ENCODE results near the gene ARFGAP1.

ARFGAP1 gene

DNA sequence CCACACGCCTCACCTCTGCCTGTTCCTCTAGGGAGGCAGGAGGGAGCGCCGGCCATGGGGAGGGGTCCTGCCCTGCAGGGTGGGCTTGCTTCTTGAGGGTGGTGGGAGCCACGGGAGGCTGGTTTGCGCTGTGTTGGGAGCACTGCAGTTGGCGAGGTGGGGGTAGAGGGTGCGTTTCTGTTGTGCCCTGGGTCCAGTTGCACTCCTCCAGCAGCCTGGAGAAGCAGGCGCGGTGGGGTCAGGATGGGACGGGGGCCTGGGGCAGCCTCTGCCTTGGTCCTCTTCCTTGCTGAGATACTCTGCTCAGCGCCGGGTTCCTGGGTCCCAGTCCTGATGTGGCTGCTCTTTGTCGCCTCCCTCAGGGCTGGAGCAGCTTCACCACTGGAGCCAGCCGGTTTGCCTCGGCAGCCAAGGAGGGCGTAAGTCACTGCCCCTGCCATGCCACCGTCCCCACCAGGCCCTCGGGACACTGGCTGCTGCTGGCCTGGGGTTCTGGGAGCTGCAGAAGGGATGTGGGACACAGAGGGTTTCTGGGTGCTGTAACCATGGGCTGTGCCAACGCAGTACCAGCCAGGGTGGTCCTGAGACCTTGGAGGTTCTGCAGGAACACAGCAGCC lies 8.4 kb downstream of the ARFGAP1 start:
- no peak for DNase-seq

DNA sequence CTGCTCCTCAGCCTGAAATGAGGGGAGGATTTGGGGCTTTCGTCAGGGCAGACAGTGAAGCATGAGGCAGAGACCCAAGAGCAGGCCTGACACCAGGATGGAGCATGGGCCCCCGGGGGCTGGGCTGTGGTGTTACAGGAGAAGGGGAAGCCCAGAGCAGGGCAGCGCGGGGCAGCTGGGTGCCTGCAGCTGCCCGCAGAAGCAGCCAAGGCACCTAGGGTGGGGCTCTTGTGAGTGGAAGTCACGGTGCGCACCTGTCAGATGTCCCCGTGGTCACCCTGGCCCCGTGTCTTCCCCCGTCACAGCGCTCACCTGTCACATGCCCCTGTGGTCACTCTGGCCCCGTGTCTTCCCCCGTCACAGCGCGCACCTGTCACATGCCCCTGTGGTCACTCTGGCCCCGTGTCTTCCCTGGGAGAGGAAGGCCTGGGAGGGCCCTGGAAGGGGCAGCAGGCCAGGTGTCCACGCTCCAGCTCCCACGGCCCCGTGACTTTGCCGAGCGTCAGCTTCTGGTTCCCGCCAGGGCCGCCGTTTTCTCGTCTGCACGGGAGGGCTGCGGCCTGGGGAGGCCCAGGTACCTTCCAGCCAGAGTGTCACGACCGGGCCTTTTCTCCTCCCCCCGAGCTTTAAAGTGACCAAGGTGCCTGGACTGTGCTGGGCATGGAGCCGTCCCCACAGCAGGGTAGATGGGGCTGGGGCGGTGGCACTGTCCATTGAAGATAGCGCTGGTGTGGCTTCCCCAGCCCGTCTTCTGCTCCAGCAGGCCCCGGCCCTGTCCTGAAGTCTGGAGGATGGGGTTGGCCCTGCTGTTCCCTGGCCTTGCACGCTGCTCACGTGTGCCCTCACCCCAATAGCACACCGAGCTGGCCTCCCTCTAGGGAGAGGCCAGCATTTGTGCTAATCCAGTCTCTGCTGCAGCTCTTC lies 9.4 kb downstream of the ARFGAP1 start:
- DNase-seq, result no peak

DNA sequence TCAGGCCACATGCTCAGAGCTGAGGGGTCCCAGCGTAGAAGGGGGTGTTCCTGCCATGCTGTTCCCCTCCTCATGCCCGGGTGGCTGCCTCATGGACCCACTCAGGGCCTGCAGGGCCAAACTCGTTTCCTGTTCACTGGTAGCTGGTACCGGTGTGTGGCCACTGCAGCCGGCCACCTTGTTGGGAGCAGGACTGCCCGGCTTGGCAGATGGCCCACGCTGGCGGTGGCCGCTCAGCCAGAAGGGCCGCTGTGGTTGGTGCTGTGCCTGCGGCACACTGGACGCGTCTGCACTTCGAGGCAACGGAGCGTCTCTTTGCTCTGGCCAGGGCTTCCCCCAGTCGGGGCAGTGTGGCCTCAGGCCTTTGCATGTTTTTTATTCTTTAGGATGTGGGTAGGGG lies 10.3 kb downstream of the ARFGAP1 start:
- DNase-seq, result no peak

DNA sequence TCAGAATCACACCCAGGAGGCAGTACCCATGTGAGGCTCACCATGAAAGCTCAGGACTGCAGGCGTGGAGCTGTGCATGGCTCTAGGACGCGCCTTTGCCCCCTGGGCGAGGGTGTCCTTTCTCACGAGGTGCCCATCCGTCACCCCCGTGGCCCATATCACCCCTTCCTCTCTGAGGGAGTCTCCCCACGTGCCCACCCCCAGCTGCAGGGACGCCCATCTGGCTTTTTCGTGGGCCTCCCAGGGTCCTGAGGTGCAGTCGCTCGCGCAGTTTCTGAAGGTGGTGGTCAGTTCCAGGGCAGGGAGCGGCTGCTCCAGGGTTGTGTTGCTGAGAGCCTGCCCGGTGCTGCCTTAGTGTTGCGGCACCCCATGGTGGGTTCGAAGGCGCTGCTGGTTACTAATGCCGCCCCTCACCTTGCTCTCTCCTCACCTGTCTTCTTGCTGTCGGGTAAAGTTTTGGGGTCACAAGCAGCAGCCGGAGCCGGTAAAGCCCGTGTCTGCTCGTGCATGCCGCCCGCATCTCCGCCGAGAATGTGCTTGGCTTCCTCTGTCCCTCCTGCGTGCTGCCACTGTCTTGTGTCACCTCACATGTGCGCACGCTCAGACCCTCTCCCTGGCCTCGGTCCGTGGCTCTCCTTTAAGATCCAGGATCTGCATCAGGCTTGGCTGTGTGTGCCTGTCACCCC lies 10.9 kb downstream of the ARFGAP1 start:
- no peak for DNase-seq

DNA sequence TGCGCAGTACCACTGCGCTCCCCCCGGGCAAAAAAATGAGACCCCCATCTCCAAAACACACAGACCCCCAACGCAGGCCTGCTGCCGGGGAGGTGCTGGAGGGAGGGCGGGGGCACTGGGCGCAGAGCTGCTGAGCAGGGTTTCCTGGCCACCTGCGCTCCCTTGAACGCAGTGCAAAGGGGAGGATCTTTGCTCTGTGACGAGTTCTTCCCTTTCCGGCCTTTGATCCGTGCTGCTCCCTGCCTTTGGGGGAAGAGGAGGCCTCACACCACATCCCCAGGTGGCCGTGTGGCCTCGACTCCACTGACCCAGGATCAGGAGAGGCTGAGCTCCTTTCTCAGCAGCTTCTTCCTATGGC lies 11.4 kb downstream of the ARFGAP1 start:
- peak in 1 of 2 donors; percentile 18 for DNase-seq

DNA sequence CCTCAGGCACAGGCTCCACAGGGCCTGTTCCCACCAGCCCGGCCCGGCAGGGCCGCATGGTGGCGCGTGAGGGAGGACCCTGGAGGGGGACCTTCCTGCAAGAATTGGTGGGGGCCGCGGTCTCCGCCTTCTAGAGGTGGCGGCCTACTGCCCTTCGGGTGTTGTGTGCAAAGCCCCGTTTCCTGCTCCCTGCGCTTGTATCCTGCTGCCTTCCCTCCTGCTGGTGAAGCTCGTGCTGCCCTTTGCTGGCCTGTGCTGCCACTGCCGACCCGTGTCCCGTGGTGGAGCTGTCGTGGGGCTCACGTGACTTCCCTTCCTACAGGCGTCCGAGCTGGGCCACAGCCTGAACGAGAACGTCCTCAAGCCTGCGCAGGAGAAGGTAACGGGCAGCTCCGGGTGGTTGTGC lies 11.9 kb downstream of the ARFGAP1 start:
- no peak for DNase-seq

DNA sequence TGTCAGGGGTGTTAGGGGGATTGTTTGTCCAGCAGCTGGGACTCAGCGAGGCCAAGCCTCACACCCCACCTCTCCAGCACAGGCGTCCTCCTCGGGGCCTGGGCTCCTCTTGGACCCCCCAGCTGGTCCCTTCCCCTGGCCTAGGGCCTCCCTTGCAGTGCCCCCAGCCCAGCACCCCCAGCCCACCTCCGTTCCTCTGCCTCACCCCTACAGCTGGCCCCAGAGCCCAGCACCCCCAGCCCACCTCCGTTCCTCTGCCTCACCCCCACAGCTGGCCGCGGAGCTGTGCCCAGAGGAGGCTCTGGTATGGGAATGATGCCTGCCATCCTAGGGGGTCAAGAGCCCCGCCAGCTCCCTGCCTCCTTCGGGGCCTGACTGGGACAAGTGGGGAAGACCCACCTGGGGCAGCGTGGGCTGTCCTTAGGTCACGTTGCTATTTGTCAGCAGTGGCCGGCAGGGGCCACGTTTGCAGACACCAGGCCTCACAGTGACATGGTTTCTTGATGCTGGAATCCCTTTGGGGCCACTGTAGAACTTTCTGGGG lies 12.4 kb downstream of the ARFGAP1 start:
- DNase-seq, result no peak

DNA sequence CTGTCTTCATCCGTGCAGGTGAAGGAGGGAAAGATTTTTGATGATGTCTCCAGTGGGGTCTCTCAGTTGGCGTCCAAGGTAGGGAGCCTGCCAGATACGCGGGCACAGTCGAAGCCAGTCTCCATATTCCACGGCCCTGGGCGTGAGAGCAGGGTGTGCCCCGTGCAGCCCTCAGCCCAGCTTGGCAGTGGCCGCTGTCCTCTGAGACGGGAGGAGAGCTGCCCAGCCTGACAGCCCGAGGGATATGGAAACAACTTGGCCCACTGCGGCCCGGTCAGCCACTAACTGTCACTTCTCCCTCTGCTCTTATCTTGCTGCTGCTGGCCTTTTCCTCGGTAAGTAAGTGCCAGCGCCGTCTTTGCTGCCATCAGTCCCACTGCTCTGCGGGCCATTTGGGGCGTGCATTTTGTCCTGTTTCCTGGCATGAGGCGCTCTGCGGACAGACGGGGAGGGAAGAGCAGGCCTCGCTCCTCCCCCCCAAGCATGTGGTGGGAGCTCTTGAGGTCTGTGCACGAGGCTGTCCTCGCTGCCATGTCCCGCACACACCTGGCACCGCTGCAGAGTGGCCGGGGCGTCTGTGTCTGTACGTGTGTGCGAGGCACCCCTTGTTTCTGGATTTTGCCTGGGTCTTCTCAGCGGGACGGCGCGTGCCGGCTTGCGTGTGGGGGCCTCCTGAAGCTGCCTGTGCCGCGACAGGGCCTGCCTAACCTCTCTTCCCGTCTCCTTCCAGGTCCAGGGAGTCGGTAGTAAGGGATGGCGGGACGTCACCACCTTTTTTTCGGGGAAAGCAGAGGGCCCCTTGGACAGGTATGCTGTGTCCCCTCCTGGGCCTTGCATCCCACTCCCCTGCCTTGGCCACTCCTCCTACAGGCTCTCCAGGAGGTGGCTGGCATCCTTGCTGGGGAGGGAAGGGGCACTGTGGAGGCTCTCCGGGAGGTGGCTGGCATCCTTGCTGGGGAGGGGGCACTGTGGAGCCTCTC lies 13.3 kb downstream of the ARFGAP1 start:
- DNase-seq, result no peak

DNA sequence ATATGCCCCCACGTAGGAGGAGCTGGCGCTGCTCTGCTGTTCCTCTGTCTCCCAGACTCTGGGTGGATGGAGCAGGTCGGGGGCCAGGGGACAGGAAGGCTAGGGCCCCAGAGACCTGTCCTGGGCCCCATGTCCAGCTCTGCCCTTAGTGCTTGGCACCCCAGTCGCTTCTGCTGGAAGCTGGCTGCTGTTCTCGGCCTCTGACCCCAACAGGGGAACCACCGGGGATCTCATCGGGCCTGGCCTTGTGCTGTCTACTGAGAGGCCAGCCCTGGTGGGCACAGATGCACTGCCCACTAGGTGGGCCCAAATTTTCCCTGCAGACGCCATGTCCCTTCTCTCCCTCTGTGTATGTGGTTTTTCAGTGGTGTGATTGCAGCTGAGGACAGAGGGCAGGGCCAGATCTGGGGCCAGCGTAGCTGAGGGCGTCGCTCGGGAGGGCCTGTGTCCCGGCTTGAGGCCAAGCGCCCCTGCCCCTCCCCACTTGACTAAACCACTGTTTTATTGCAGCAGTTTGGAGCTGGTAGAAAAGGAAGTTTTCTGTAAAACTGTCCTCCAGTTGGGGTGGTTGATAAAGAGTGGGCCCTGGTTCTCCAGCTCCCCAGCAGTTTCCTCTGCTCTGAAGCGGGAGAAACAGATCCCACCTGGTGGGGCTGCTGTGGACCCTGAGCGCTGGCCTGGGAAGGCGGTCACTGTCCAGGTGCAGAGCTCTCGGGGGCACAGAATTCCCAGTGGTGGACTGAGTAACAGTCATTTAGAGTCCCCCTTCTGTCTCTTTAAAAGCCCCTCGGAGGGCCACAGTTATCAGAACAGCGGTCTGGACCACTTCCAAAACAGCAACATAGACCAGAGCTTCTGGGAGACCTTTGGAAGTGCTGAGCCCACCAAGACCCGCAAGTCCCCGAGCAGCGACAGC lies 14.4 kb downstream of the ARFGAP1 start:
- no peak for DNase-seq

DNA sequence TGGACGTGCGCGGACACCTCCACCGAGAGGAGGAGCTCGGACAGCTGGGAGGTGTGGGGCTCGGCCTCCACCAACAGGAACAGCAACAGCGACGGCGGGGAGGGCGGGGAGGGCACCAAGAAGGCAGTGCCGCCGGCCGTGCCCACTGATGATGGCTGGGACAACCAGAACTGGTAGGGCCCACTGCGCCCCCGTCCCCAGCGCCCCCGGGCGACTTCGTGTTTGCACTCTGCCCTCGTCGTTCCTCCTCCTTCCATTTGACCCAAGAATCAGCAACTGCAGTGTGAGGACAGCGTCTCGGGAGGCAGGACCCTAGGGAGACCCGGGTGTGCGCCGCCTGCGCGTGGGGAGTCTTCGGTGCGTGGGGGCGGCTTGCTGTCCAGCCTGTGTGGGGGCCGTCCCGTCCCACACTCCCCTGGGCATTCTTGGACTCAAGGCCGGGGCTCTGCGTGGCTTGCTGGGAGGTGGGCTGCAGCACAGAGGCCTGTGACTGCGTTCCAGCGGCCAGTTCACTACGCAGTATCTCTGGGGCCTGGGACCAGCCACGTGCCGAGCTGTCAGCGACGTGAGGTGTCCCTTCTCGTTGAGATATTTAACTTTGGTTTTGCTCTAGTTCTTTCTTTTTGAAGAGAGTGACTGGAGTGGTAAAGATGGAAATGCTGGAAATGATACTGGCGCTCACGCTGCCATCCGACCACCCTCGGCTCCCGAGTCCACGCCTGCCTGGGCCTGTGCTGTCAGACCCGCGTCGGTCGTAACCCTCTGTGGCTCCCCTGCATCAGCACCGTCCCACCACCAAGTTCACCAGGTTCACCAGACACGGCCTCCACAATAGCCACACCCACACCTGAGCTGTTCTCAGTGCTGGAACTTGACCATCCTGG lies 15.3 kb downstream of the ARFGAP1 start:
- DNase-seq, result no peak

DNA sequence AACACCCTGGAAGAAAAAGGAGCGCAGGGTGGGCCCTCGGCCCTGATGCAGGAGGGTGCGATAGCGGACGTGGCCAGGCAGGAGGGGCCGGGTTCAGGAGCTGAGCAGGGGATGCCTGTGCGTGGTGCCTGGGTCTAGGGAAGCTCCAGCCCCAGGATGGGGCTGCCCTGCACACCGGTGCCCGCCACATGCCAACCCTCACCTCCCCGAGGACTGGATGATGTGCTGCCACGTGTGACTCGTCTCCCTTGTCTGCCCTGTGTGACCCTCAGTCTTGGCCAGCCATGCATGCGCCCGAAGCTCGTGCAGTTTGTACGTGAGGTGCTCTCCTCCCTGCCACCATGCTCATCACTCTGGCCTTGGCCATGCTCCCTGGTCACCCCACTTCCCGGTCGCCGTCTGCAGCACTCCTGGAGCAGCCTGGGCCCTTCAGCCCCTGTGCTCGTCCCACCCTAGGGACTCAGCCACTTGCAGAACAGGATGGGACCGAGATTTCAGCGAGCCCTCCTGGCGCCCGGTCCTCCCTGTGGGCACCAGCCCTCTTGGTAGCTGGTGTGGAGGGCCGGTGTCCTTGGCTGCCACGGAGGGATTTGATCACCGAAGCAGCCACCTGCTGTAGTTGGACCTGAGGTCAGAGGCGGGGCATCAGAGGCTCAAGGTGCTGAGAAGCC lies 16.1 kb downstream of the ARFGAP1 start:
- DNase-seq, result no peak

DNA sequence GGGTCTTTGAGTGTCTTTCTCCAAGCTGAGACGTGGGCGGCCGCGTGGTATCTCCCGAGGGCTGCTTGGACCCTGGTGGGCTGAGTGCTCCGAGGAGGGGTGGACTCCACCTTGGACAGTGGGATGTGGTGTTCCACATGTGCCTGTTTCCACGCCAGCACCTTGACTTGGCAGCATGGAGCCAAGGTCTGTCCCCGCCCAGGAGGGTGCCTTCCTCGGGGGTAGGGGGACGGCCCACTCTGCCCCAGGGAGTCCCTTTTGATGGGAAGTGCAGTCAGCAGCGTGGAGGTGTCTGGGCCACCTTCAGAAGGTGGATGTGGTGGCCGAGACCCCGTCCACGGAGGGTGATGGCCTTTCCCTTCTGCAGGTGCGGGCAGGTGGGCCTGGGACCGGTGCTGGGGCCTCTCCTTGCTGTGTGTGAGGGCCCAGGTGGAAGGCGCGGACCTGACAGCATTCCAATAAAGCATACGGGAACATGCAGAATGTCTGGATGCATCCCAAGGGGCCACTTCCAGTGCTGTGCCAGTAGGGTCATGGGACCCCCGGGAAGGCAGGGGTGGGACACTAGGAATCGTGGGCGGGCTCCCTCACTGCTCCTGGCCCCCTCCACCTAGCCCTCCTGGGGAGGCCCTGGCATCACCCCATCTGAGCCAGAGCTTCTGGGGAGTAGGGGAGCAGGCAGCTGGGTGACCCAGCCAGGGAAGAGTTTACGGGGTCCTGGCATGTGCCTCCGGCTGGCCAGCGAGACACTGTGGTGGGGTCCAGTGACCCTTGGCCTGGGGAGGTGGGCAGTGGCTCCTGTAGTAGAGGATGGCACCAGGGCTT lies 16.9 kb downstream of the ARFGAP1 start:
- no peak for DNase-seq

DNA sequence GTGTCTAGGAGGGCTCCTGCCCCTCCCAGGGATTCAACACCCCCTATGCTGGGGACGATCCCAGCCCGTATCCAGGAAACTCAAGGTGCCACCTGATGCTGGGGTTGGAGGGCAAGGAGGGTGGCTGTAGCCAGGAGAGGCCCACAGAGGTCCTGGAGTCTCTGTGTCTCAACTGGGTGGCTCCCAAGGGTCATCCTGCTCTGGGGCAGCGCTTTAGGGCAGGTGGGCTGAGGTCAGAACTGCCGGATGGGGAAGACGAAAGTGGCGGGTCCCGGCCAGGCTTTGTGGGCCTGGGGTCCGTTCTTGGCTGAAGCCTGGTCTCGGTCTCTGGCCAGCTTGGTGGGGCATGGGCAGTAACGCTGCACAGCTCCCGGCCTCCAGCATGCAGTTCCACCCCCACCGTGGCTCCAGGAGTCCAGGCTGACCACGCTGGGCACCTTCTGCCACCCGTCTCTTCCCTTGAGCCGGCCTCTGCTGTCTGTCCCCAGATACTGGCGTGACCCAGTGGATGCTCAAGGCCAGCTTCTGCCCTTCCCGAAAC lies 17.6 kb downstream of the ARFGAP1 start:
- no peak for DNase-seq

DNA sequence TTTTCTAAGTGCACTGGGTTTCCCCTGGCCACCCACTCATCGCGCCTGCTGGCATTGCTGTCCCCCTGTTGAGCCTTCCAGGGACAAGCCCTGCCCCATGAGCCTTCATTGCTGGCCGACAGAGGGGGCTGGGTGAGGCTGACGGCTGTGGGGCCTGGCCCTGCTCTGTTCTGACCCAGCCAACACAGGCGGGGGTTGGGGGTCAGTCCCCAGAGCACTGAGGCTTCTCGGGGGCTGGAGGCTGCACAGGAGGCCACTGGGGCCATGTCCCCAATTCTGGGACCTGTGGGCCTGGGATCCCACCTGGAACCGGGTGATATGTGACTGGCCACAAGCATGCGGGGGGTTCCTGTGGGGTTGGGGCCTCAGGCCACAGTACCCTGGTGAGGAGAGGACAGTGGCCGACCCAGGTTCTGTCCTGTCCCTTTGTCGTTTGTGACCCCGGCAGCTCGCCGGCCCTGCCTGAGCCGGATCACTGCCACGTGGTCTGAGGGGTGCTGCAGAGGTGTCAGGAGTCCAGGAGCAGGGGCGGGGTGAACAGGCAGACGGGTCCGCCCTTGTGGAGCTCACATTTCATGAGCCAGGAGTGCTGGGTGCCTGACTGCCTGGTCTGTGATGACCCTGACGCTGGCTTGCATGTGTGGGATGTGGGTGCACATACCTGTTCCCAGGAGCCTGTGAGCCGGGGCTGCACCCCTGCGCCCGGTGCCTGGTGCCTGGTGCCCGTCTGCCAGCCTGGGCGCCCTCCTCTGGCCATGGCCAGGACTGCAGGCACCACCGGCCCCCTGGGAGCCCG lies 18.3 kb downstream of the ARFGAP1 start:
- DNase-seq, result peak; percentile 37 to 54

DNA sequence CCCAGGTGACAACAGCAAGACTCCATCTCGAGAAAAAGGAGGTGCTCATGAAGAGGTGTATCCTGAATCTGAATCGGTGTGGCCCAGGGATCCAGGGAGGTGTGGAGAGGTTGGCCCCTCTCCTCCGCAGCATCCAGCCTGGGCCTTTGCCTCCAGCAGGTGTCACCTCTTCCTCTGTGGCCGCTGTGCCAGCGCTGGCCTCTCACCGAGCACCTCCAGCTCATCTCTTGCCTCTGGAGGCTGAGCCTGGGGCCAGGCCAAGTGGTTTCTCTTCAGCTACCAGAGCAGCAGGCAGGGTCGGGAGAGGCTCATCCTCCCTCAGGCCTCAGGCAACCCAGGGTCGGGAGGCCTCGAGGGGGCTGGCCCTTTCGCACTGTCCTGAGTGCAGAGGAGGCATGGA lies 19.2 kb downstream of the ARFGAP1 start:
- DNase-seq, result no peak

DNA sequence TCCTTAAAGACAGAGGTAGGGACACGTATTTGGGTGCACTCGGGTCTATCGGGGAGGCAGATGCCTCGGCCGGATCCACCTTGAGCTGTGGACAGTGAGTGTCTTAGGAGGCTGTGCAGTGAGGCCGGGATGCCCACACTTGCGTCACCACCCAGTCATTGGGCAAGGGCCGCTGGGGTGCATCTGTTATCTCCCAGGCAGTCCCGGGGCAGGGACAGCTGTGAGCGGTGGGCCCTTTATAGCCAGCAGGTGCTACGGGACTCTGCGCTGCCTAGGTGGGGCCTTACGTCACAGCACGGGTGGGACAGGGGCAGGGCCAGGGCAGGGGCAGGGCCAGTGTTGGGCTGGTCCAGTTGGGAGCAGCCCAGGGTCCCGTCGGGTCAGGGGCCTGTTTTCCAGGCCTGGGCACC lies 19.7 kb downstream of the ARFGAP1 start:
- no peak for DNase-seq

DNA sequence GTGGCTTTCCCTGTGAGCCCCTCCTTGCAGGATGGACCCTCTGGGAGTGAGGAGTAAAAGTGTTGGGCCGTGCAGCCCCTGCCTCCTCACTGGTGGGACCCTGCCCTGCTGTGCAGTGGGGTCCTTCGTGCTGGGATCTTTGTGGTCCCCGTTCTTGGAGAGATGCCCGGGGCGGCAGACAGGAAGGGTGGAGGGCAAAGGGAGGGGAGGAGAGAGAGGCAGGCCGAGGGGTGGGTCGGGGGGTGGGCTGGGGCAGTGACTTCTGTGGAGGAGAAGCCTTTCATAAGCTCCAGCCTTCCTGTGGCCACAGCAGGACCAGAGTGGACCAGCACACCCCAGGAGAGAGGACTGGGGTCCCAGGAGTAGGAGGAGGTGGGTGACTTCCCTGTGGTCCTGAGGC lies 20.3 kb downstream of the ARFGAP1 start, which contains the start of gene COL20A1:
TSS of gene COL20A1 (plus strand) at position 283 of the 400 bp plus-strand sequence. CDS start 1,922 bp downstream, outside the sequence.
- no peak for DNase-seq

All from CD4-positive, alpha-beta T cell treated with Interleukin-1 beta for 1 hour (primary cell).